ENCODE results near the gene SMYD5.
A peak's percentile ranks its signal among the peaks of the same experiment; 100 is the strongest.
"Not testable (repeated sequence)": the region's sequence is repeated elsewhere in the genome, so short reads cannot be mapped to it uniquely, and the experiment has no call there.

Gene SMYD5

DNA sequence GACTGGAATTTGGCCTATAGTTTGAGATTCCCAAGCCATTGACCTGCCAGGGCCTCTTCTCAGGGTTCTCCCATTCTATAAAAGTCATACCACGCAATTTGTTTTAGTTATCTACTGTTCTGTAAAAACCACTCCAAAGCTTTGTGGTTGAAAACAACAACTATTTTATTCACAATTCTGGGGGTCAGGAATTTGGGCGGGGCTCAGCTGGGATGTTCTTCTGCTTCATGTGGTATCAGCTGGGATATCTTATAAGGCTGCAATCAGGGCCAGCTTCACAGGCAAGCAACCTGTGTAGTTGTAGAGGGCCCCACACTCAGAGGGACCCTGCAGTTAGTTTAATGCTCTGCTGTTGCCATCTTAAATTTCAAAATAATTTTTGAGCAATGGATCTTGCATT is 28.1 kb upstream of the SMYD5 start:
- Mint-ChIP-seq H3K4me1 (no peaks in the 10 kb centered on the region), H3K36me3 (ENCODE audit: low read depth) (peaks cover 2% of the 10 kb centered on the region)

DNA sequence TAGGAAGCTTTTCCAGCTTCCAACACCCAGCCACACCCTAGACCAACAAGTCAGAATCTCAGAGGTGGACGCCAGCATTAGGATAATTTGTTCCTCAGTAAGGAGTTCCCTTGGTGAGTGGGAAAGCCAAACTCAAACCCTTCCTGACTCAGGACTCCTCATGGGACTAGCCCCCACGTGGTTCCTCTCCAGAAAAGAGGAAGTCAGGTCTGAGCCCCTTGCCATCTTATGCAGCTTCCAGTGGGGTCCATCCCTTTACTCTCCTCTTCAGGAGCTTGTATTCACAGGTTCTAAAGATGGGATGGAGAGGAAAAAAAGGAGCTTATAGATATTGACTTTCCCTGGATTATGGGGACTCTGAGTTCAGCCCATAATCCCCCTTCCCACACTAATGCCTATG is 26.5 kb upstream of the SMYD5 start:
- H3K36me3 Mint-ChIP-seq (ENCODE audit: low read depth): peaks cover 2% of the 10 kb centered on the region

More for the DNA sequence above, 28.1 kb upstream of the SMYD5 start:
- H3K27ac Mint-ChIP-seq: no peak overlapping the region
- no peak for DNase-seq
- no peak for ATAC-seq
- peaks cover 4% of the 10 kb centered on the region for H3K9me3 Mint-ChIP-seq
- peaks cover 17% of the 10 kb centered on the region for H3K27me3 Mint-ChIP-seq
- H3K4me3 Mint-ChIP-seq: no peak overlapping the region

DNA sequence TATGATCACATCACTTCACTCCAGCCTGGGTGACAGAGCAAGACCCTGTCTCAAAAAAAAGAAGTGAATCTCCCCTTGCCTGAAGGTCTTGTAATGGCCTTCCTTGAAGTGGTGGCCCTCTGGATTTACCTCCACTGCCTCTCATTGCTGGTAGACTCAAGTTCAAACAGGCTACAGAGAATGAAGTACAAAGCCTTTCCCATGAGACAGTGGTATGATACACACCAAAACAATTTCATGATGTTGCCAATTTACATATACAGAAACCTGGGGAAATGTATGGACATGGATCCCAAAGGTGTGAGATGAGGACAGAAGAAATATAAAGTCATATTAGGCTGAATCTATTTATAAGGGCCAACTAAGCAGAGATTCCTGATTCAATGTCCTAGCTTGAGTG is 16.5 kb upstream of the SMYD5 start:
- no peak for ATAC-seq

More for the DNA sequence above, 26.5 kb upstream of the SMYD5 start:
- H3K4me1 Mint-ChIP-seq: no peaks in the 10 kb centered on the region
- H3K9me3 Mint-ChIP-seq: peaks cover 4% of the 10 kb centered on the region
- no peak for DNase-seq
- H3K27ac Mint-ChIP-seq: no peak overlapping the region
- H3K27me3 Mint-ChIP-seq: peaks cover 16% of the 10 kb centered on the region
- ATAC-seq: no peak
- H3K4me3 Mint-ChIP-seq: no peak overlapping the region

DNA sequence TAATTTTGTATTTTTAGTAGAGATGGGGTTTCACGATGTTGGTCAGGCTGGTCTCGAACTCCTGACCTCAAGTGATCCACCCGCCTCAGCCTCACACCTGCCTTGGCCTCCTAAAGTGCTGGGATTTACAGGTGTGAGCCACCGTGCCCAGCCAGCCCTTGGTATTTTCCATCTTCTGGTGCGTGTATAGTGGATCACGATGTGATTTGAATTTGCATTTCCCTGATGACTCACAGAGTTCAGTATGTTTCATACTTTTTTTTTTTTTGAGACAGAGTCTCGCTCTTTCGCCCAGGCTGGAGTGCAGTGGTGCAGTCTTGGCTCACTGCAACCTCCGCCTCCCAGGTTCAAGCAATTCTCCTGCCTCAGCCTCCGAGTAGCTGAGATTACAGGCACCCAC is 13.8 kb upstream of the SMYD5 start:
- H3K27me3 Mint-ChIP-seq: peaks cover 55% of the 10 kb centered on the region
- not testable (repeated sequence) for H3K4me3 Mint-ChIP-seq
- peak; percentile 35 for ATAC-seq

More for the DNA sequence above, 16.5 kb upstream of the SMYD5 start:
- Mint-ChIP-seq H3K27me3 (peaks cover 36% of the 10 kb centered on the region), H3K9me3 (no peaks in the 10 kb centered on the region), H3K27ac (no peak overlapping the region), H3K4me3 (no peak overlapping the region), H3K36me3 (ENCODE audit: low read depth) (no peaks in the 10 kb centered on the region), H3K4me1 (peaks cover 5% of the 10 kb centered on the region)
- no peak for DNase-seq

DNA sequence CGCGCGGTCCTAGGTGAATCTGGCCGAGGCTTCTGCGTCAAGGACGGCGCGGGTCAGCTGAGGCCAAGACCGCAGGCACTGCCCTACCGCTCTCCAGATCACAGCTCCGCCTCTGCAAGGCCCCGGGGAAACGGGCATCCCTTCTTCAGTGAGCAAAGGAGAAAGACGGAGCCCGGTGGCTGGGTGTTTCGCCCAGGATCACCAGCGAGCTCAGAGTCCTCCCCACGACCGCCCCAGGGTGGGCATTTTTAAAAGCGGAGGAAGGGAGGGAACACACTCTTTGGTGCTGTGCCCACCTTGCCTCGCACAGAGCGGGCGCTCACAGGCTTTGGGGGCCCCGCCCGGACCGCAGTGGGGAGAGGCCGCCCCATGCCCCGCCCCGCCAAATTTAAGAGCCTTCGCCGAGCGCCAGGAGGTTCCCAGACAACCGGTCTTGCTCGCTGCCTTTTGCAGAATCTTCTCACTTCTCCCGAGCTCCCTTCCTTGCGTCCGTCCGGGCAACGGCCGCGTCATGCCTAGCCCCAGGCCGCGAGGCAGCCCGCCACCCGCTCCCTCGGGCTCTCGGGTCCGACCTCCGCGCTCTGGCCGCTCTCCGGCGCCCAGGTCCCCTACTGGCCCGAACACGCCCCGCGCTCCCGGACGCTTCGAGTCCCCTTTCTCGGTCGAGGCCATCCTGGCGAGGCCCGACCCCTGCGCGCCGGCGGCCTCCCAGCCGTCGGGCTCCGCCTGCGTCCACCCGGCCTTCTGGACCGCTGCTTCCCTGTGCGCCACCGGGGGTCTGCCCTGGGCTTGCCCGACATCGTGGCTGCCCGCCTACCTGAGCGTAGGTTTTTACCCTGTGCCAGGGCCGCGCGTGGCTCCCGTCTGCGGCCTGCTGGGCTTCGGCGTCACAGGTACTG is 11.6 kb upstream of the SMYD5 start, which contains the start of gene NOTO:
TSS of gene NOTO (plus strand) at position 419 of the 899 bp plus-strand sequence. CDS start at position 512, 93 bp downstream.
- ATAC-seq (peak; percentile 37), DNase-seq (no peak)
- H3K27ac Mint-ChIP-seq: no peak within 1 kb of the TSS
- peaks cover 5% of the 10 kb centered on the region for H3K4me1 Mint-ChIP-seq
- H3K36me3 Mint-ChIP-seq (ENCODE audit: low read depth): no peaks in the 10 kb centered on the region
- H3K4me3 Mint-ChIP-seq: no peak within 1 kb of the TSS
- no peaks in the 10 kb centered on the region for H3K9me3 Mint-ChIP-seq
- peaks cover 57% of the 10 kb centered on the region for H3K27me3 Mint-ChIP-seq

More for the DNA sequence above, 13.8 kb upstream of the SMYD5 start:
- not testable (repeated sequence) for H3K27ac Mint-ChIP-seq; DNase-seq; H3K9me3 Mint-ChIP-seq; H3K4me1 Mint-ChIP-seq; H3K36me3 Mint-ChIP-seq (ENCODE audit: low read depth)

DNA sequence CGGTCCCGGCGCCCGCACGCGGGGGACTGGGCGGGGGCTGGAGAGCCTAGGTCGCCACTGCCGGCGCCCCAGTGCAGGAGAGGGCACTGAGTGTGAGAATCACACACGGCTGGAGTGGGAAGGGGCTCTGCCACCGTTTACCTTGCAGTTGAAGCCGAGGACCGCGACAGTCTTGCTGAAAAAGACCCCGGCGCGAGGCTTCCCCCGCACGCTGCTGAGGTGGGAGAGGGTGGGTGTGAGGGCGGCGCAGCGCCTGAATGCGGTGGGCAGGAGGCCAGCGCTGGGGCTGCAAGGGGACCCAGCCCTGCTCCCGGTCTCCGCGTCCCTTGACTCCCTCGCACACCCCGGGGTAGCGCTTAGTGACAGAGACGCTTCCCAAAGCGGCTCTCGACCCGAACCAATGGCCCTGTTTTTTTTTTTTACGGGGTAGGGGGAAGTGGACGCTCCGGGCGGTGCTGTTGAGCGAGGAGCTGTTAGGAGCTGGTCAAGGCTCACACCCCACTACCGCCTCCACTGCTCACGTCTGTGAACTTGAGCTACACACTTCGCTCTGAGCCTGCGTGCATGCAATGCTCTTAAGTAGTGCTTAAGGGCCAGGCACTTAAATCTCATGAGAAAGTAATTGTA is 10.9 kb upstream of the SMYD5 start:
- H3K27ac Mint-ChIP-seq: no peak overlapping the region
- H3K4me3 Mint-ChIP-seq: no peak overlapping the region
- H3K4me1 Mint-ChIP-seq: peaks cover 5% of the 10 kb centered on the region
- H3K36me3 Mint-ChIP-seq (ENCODE audit: low read depth): no peaks in the 10 kb centered on the region
- DNase-seq: no peak
- no peaks in the 10 kb centered on the region for H3K9me3 Mint-ChIP-seq
- H3K27me3 Mint-ChIP-seq: peaks cover 55% of the 10 kb centered on the region
- no peak for ATAC-seq

DNA sequence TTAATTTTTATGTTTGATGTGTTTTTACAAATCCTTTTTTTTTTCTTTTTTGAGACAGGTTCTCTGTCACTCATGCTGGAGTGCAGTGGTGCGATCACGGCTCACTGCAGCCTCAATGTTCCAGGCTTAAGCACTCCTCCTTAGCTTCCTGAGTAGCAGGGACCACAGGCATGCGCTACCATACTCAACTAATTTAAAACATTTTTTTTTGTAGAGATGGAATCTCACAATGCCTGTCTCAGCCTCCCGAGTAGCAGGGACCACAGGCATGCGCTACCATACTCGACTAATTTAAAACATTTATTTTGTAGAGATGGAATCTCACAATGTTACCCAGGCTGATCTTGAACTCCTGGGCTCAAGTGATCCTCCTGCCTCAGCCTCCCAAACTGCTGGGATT is 8.4 kb upstream of the SMYD5 start:
- DNase-seq (no peak), ATAC-seq (no peak)
- no peak overlapping the region for H3K27ac Mint-ChIP-seq
- H3K9me3 Mint-ChIP-seq: no peaks in the 10 kb centered on the region
- no peaks in the 10 kb centered on the region for H3K36me3 Mint-ChIP-seq (ENCODE audit: low read depth)
- H3K4me3 Mint-ChIP-seq: no peak overlapping the region
- H3K27me3 Mint-ChIP-seq: peaks cover 46% of the 10 kb centered on the region
- peaks cover 5% of the 10 kb centered on the region for H3K4me1 Mint-ChIP-seq

DNA sequence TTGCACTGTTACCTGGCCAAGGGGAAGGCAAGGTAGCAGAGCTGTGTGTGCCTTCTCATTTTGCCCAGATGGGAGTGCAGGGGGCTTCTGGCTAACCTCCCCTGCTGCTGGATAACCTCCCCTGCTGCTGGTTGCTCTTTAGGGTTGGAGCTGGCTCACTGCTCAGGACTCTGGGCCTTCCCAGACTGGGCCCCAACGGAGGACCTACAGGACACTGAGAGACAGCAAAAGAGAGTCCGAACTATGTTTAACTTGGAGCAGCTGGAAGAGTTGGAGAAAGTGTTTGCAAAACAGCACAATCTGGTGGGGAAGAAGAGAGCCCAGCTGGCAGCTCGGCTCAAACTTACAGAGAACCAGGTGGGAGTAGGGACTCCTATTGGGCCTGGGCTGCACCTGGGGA is 5.8 kb upstream of the SMYD5 start:
- ATAC-seq (no peak), DNase-seq (no peak)
- peaks cover 10% of the 10 kb centered on the region for H3K4me1 Mint-ChIP-seq
- no peak overlapping the region for H3K27ac Mint-ChIP-seq
- H3K4me3 Mint-ChIP-seq: no peak overlapping the region
- H3K36me3 Mint-ChIP-seq (ENCODE audit: low read depth): no peaks in the 10 kb centered on the region
- no peaks in the 10 kb centered on the region for H3K9me3 Mint-ChIP-seq
- H3K27me3 Mint-ChIP-seq: peaks cover 29% of the 10 kb centered on the region

DNA sequence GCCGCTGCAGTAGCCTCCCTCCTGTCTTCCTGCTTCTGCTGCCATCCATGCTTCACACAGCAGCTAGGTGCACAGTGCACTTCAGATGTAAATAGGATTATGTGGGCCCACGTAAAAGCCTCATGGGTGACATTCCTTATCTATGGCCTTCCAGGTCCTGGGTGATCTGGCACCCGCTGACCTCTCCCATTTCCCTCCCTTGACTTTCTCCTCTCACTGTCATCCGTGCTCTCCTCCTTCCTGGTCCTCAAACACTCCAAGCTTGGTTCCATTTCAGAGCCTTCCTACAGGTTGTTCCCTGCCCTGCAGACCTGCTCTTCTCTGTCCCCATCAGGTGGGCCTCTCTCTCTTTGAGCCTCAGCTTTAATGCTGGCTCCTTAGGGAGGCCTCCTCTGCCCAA is 4.0 kb upstream of the SMYD5 start:
- Mint-ChIP-seq H3K4me3 (no peak overlapping the region), H3K36me3 (ENCODE audit: low read depth) (no peaks in the 10 kb centered on the region), H3K27ac (no peak overlapping the region), H3K27me3 (peaks cover 16% of the 10 kb centered on the region), H3K9me3 (no peaks in the 10 kb centered on the region), H3K4me1 (peaks cover 23% of the 10 kb centered on the region)
- ATAC-seq: no peak
- DNase-seq: no peak

DNA sequence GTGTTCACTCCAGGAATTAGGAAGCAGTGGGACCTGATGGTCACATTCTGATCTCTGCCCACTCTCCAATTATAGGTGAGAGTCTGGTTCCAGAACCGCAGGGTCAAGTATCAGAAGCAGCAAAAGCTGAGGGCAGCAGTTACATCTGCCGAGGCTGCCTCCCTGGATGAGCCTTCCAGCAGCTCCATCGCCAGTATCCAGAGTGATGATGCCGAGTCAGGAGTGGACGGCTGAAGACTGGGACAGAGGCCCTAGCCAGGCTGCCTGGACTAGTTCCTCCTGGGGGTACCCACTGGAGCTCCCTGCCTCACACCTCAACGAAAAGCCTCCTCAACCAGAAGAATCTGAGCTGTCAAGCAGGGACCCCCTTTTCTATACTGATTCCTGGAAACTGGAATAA is 3.3 kb upstream of the SMYD5 start:
- Mint-ChIP-seq H3K9me3 (no peaks in the 10 kb centered on the region), H3K27me3 (peaks cover 11% of the 10 kb centered on the region), H3K27ac (no peak overlapping the region), H3K4me3 (no peak overlapping the region), H3K36me3 (ENCODE audit: low read depth) (no peaks in the 10 kb centered on the region), H3K4me1 (peaks cover 30% of the 10 kb centered on the region)
- no peak for ATAC-seq
- no peak for DNase-seq

DNA sequence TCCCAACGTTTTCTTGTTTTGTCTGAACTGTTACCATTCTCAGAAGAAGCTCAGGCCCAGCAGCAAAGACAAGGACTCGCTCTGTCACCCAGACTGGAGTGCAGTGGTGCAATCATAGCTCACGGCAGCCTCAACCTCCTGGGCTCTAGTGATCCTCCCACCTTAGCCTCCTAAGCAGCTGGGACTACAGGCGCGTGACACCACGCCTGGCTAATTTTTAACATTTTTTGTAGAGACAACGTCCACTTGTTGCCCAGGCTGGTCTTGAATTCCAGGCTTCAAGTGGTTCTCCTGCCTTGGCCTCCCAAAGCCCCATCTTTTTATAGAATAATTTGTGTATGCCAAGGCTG is 2.0 kb upstream of the SMYD5 start:
- DNase-seq (no peak), ATAC-seq (no peak)
- H3K36me3 Mint-ChIP-seq (ENCODE audit: low read depth): no peaks in the 10 kb centered on the region
- peaks cover 33% of the 10 kb centered on the region for H3K4me1 Mint-ChIP-seq
- H3K27me3 Mint-ChIP-seq: peaks cover 7% of the 10 kb centered on the region
- no peaks in the 10 kb centered on the region for H3K9me3 Mint-ChIP-seq
- H3K27ac Mint-ChIP-seq: no peak overlapping the region
- no peak overlapping the region for H3K4me3 Mint-ChIP-seq

DNA sequence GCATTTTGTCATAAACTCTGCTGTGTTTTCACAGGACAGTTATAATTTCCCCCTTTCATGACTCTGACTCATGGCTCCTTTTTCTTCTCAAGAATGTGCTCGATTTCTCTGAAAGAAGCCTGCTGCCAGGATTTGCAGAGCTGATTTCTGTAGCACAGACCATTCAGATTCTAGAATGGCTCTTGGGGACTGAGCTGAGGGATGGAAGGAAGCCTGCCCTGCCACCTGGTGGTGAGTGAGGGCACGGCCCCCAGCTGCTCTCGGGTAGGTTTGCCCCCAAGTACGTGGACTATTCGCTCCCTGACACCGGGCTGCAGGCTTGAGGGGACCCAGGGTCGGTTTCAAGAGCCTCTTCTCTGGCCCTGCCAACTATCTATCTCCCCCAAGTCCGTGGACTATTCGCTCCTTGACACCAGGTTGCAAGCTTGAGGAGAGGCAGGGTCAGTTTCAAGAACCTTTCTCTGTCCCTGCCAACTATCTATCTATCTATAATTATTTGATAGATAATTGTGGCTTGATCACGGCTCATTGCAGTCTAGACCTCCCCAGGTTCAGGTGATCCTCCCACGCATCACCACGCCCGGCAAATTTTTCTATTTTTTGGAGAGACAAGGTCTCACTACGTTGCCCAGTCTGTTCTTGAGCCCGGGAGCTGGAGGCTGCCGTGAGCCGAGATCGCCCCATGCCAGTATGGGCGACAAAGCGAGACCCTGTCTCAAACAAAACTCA is 1.4 kb upstream of the SMYD5 start:
- peak; percentile 84 for ATAC-seq
- peaks cover 7% of the 10 kb centered on the region for H3K27me3 Mint-ChIP-seq
- no peak overlapping the region for H3K27ac Mint-ChIP-seq
- no peaks in the 10 kb centered on the region for H3K36me3 Mint-ChIP-seq (ENCODE audit: low read depth)
- DNase-seq: peak; percentile 83
- H3K4me1 Mint-ChIP-seq: peaks cover 33% of the 10 kb centered on the region
- no peak overlapping the region for H3K4me3 Mint-ChIP-seq
- H3K9me3 Mint-ChIP-seq: no peaks in the 10 kb centered on the region

DNA sequence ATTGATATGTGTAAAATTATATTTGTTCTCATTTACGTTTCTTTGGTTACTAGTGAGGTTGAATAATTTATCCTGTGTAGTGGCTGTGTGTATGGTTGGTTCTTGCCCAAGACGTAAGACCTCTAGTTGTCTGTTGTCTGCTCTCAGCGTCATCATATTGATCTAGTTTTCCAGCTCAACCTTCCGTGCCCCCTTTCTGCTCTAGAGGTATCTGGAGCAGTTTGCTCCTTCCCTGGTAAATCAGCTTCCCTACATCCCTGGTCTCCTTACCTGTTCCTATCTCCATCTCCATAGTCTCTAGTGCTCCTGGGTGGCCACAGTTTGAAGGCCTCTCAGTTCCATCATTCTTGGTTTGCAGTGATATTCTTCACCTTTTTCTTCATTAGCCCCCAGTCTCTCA is 1.2 kb downstream of the SMYD5 start:
- Mint-ChIP-seq H3K27me3 (no peaks in the 10 kb centered on the region), H3K9me3 (no peaks in the 10 kb centered on the region), H3K36me3 (ENCODE audit: low read depth) (peaks cover 6% of the 10 kb centered on the region), H3K27ac (peak overlapping the region; percentile 95), H3K4me3 (peak overlapping the region; percentile 96), H3K4me1 (peaks cover 33% of the 10 kb centered on the region)
- DNase-seq (no peak), ATAC-seq (no peak)

DNA sequence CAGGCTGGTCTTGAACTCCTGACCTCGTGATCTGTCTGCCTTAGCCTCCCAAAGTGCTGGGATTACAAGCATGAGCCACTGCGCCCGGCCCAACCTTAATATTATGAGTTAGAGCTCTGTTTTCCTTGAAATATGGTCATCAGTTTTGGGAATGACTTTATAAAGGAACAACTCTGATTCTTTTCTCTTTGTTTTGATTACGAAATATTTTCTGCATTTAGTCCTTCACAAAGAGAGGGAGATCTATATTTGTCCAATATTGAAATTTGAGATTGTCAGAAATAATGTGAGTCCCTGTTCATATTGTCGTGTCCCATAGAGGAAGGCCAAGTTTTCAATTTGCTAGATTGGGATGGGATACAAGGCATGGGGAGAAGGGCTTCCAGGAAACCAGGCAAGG is 3.1 kb downstream of the SMYD5 start:
- ATAC-seq (no peak), DNase-seq (no peak)
- H3K27me3 Mint-ChIP-seq: no peaks in the 10 kb centered on the region
- H3K9me3 Mint-ChIP-seq: no peaks in the 10 kb centered on the region
- H3K4me1 Mint-ChIP-seq: peaks cover 33% of the 10 kb centered on the region
- H3K27ac Mint-ChIP-seq: no peak overlapping the region
- peaks cover 12% of the 10 kb centered on the region for H3K36me3 Mint-ChIP-seq (ENCODE audit: low read depth)
- no peak overlapping the region for H3K4me3 Mint-ChIP-seq

DNA sequence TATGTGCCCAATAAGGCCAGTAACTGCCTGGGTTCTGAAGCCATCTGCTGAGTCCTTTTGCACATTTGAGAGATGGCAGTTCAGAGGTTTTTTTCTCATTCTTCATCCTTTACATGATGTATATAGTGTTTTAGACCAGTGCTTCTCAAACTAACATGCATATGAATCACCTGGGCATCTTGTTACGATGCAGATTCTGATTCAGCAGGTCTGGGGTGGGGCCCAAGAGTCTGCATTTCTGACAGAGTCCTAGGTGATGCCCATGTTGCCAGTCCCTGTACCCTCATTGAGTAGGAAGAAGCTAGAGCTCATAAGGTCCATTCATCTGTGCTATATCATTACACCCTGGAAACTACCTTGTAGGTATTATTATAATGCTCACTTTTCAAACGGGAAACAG is 3.8 kb downstream of the SMYD5 start:
- Mint-ChIP-seq H3K27ac (no peak overlapping the region), H3K27me3 (no peaks in the 10 kb centered on the region), H3K4me3 (no peak overlapping the region), H3K9me3 (no peaks in the 10 kb centered on the region), H3K4me1 (peaks cover 28% of the 10 kb centered on the region), H3K36me3 (ENCODE audit: low read depth) (peaks cover 12% of the 10 kb centered on the region)
- ATAC-seq (no peak), DNase-seq (no peak)
